Progenitor cell of endocrine pancreas (in vitro differentiated cells): ENCODE measurements around the gene TBC1D16. TPM values are rescaled to one million over a fixed set of nuclear protein-coding genes. Genes with fewer than 3 reads are reported as not detected.

Source experiments
- DNase-seq: peaks from one replicate; pipeline ENCODE4 v3.0.0; 2021; ENCODE audit warnings: low spot score; ENCODE audit not compliant: unreplicated experiment
- H3K27ac Mint-ChIP-seq: 2 replicates; pipeline ENCODE4 v1.8.0; 2021; ENCODE audit warnings: mild to moderate bottlenecking, moderate library complexity, mixed read lengths
- H3K27me3 Mint-ChIP-seq: 2 replicates; pipeline ENCODE4 v1.8.0; 2021; ENCODE audit warnings: mixed read lengths
- H3K36me3 Mint-ChIP-seq: 2 replicates; pipeline ENCODE4 v1.8.0; 2022; ENCODE audit warnings: mixed read lengths; ENCODE audit not compliant: insufficient read depth
- H3K4me1 Mint-ChIP-seq: 2 replicates; pipeline ENCODE4 v1.8.0; 2021; ENCODE audit warnings: low read depth, mixed read lengths
- H3K4me3 Mint-ChIP-seq: 2 replicates; pipeline ENCODE4 v1.8.0; 2021; ENCODE audit warnings: low read depth, mild to moderate bottlenecking, moderate library complexity, mixed read lengths
- H3K9me3 Mint-ChIP-seq: 2 replicates; pipeline ENCODE4 v1.8.0; 2021; ENCODE audit warnings: low read depth, mixed read lengths
- total RNA-seq: library from RNA; stranded (reverse); gene quantifications from 2 replicates; pipeline ENCODE4 v1.2.1, GENCODE V29; 2021
- TF ChIP-seq, protein P1 (sequence below): fragments of 200-600 bp; sonication (generic); IDR thresholded peaks from one replicate; pipeline ENCODE4 v1.5.0; 2021; ENCODE audit warnings: antibody characterized with exemption, mild to moderate bottlenecking; ENCODE audit not compliant: unreplicated experiment

Gene TBC1D16
- total RNA-seq, 1 donor from 2014 or later: 85.1 TPM

DNA sequence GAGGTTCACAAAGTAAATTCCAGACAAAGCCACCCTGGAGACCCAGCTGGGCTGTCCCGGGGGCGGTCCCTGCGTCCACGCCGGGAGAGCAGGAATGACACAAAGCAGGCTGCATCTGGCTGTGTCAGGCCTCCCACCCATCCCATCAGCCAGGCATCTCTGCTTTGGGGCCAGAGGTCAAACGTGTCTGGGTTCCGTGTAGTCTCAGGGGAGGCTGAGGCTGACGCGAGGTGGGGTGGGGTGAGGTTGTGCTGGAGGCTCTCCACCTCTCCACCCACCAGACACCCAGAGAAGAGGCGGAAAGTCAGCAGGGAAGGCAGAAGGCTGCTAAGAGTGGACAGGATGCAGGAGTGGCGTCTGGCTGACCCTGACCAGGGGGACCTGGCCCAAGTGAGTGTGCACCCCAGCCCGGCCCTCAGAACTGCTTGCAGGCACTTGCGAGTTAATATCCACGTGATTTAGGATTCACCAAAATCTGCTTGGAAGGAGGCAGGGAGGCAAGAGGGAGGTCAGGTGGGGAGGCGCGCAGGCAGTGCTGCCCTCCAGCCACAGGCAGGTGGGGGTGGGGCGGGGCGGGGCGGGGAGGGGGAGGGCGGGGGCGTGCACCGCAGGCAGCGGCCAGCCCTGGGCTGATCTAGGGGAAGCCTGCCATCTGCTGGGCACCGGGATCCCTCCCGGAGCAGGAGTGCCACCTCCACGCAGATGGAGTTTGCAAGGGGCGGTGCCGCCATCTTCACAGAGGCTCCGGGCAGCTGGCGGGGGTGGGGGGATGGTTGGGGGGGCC is 44.3 kb downstream of the TBC1D16 start:
- no peaks in the 10 kb centered on the region for H3K27me3 Mint-ChIP-seq
- peaks cover 47% of the 10 kb centered on the region for H3K4me1 Mint-ChIP-seq
- no peak overlapping the region for H3K4me3 Mint-ChIP-seq
- H3K9me3 Mint-ChIP-seq: no peaks in the 10 kb centered on the region
- peak; percentile 69 for DNase-seq
- H3K36me3 Mint-ChIP-seq: no peaks in the 10 kb centered on the region
- H3K27ac Mint-ChIP-seq: peak overlapping the region; percentile 85
- TF ChIP-seq, protein P1, sequence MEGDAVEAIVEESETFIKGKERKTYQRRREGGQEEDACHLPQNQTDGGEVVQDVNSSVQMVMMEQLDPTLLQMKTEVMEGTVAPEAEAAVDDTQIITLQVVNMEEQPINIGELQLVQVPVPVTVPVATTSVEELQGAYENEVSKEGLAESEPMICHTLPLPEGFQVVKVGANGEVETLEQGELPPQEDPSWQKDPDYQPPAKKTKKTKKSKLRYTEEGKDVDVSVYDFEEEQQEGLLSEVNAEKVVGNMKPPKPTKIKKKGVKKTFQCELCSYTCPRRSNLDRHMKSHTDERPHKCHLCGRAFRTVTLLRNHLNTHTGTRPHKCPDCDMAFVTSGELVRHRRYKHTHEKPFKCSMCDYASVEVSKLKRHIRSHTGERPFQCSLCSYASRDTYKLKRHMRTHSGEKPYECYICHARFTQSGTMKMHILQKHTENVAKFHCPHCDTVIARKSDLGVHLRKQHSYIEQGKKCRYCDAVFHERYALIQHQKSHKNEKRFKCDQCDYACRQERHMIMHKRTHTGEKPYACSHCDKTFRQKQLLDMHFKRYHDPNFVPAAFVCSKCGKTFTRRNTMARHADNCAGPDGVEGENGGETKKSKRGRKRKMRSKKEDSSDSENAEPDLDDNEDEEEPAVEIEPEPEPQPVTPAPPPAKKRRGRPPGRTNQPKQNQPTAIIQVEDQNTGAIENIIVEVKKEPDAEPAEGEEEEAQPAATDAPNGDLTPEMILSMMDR: peak; percentile 68

DNA sequence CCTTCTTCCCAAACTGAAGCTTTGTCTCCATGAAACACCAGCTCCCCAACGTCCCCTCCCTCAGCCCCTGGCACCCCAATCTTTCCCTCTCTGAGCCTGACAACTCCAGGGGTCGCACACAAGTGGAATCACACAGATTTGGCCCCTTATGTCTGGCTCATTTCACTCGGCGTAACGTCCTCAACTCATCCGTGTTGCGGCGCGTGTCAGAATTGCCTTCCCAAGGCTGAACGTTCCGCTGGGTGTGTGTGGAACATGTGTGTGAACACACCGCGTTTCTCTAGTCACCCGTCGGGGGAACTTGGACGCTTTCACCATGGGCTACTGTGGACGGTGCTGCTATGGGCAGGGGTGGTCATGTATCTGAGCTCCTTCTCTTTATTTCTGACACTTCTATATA is 45.0 kb downstream of the TBC1D16 start:
- H3K9me3 Mint-ChIP-seq: no peaks in the 10 kb centered on the region
- no peak overlapping the region for H3K27ac Mint-ChIP-seq
- H3K4me1 Mint-ChIP-seq: peaks cover 47% of the 10 kb centered on the region
- TF ChIP-seq, protein P1: no peak
- no peak overlapping the region for H3K4me3 Mint-ChIP-seq
- H3K36me3 Mint-ChIP-seq: no peaks in the 10 kb centered on the region
- no peaks in the 10 kb centered on the region for H3K27me3 Mint-ChIP-seq
- no peak for DNase-seq

DNA sequence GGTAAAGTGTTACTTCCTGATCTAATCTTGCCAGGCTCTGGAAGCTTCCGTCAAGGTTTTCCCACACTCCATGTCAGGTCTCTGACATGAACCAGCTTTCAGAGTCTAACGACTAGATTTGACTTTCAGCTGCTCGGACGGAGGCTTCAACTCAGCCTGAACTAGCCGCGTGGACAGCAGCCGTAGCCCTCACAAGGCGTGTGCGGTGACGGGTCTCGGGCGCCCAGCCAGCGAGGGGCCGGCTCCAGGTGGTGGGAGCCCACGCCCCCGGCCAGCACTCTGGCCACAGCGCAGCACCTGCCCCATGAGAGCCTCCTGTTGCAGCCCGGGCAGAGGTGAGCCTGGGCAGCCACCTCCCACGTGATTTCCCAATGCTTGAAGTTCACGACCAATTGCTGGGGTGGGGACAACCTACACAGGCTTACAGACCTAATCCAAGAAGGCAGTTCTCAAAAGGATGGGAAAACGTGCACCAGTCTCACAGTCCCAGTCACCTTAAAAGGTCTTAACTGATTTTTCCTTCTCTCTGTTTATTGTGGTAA is 45.5 kb downstream of the TBC1D16 start:
- Mint-ChIP-seq H3K9me3 (no peaks in the 10 kb centered on the region), H3K27ac (no peak overlapping the region), H3K4me1 (peaks cover 49% of the 10 kb centered on the region), H3K4me3 (no peak overlapping the region), H3K27me3 (no peaks in the 10 kb centered on the region), H3K36me3 (no peaks in the 10 kb centered on the region)
- DNase-seq: no peak
- TF ChIP-seq, protein P1: no peak

DNA sequence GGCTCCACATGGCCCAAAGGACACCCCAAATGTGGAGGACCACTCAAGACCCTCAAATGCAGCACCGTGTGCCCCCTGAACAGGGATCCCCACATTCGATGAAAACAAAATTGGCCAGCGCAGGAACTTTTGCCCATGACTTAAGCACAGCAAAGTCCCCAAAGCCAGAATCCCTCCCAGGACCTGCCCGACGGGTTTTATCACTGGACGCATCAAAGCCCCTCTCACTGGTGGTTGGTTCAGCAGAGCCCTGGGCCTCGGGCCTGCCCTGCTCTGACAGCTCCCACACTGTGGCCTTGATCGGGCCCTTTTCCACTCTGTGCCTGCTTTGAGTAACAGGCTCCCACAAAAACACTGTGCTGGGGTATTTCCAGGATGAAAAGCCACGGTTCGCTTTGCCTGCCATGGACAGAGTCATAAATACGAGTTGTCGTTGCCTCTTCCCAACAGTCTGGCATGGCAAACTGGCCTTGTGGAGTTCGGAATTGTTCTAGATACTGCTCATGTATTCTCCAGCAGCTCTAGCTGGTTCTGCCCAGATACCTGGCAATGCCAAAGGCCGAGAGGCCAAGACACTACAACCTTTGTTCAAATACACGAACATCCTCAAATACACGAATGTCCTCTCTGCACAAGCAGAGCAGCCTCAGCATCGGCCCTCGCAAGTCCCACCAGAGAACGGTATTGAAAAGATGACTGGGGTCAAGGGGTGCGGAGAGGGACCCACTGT is 46.4 kb downstream of the TBC1D16 start:
- H3K27me3 Mint-ChIP-seq: no peaks in the 10 kb centered on the region
- no peaks in the 10 kb centered on the region for H3K9me3 Mint-ChIP-seq
- no peaks in the 10 kb centered on the region for H3K36me3 Mint-ChIP-seq
- TF ChIP-seq, protein P1: no peak
- no peak for DNase-seq
- H3K4me3 Mint-ChIP-seq: peak overlapping the region; percentile 31
- no peak overlapping the region for H3K27ac Mint-ChIP-seq
- peaks cover 49% of the 10 kb centered on the region for H3K4me1 Mint-ChIP-seq

DNA sequence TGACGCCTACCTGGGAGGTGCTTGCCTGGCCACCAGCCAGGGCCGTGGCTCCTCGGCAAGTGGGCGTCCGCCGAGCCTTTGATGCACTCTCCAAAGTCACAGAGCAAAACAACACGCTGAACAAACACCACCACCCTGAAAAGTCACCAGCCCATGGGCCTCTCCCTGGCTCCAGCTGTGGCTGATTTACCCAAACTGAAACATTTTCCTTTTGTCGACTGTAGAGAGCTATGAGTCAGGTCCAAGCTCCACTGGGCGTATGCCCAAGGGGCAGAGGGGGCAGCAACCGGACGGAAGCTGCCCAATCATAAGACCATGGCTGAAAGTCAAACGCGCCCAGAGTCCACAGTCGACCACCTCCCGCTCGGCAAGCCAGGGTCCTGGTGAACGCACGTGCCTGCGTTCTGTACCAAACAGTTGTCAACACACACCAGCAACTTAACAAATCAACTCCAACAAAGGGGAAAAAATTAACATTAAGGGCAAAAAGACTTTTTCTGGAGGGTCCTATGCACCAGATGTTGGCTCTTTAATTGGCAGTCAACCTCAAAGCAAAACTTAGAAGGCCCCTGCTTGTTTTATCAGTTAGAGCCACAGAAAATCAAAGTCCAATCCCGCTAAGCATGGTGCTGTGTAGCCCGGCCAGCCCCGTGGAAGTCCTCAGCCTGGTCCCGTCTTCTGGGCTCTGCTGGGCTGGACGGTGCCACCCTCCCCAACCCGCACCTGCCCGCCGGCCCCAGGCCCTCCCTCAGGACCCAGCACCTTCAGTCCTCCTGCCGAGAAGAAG is 47.3 kb downstream of the TBC1D16 start:
- no peak for DNase-seq
- Mint-ChIP-seq H3K9me3 (no peaks in the 10 kb centered on the region), H3K4me1 (peaks cover 41% of the 10 kb centered on the region), H3K4me3 (no peak overlapping the region), H3K27ac (peak overlapping the region; percentile 15), H3K36me3 (no peaks in the 10 kb centered on the region), H3K27me3 (no peaks in the 10 kb centered on the region)
- TF ChIP-seq, protein P1: no peak
